SU-DHL-6 (cell line): ENCODE data around the gene SPRY2.

Experiments used
- H2AFZ ChIP-seq: fragments of 200-600 bp; sonication (generic); 2 replicates; pipeline ENCODE4 v1.6.1; 2014; ENCODE audit warnings: low read depth, mild to moderate bottlenecking, moderate library complexity, mixed read lengths, antibody characterized with exemption, low read length; ENCODE audit not compliant: severe bottlenecking
- H3F3A ChIP-seq: fragments of 200-600 bp; shearing (Covaris generic); 2 replicates; pipeline ENCODE4 v1.6.0; 2016; ENCODE audit warnings: antibody characterized with exemption, mild to moderate bottlenecking; ENCODE audit not compliant: insufficient read depth
- H3K27ac ChIP-seq: fragments of 200-600 bp; sonication (generic); 2 replicates; pipeline ENCODE4 v1.5.1; 2016; ENCODE audit warnings: low read depth, mild to moderate bottlenecking, low read length, moderate library complexity, mixed read lengths
- H3K27me3 ChIP-seq: fragments of 200-600 bp; sonication (generic), shearing (Covaris generic); 2 replicates; pipeline ENCODE4 v1.6.0; 2014; ENCODE audit warnings: mild to moderate bottlenecking, low read length
- H3K36me3 ChIP-seq: fragments of 200-600 bp; sonication (generic); 2 replicates; pipeline ENCODE4 v1.6.1; 2014; ENCODE audit warnings: mild to moderate bottlenecking, low read length, mixed read lengths
- H3K4me2 ChIP-seq: fragments of 300-600, 200-600 bp; shearing (Covaris generic), sonication (generic); 2 replicates; pipeline ENCODE4 v1.6.0; 2014; ENCODE audit warnings: low read length, low read depth, mild to moderate bottlenecking; ENCODE audit not compliant: poor library complexity, severe bottlenecking
- H3K4me3 ChIP-seq: fragments of 200-600 bp; sonication (generic); 2 replicates; pipeline ENCODE4 v1.5.1; 2014; ENCODE audit warnings: antibody characterized with exemption, low read length, mild to moderate bottlenecking, mixed read lengths; ENCODE audit not compliant: insufficient read depth, poor library complexity, severe bottlenecking
- H3K79me2 ChIP-seq: fragments of 200-600 bp; sonication (generic); 2 replicates; pipeline ENCODE4 v1.6.1; 2014; ENCODE audit warnings: mild to moderate bottlenecking, low read length, moderate library complexity; ENCODE audit not compliant: insufficient read depth
- H3K9ac ChIP-seq: fragments of 200-600 bp; sonication (generic); 2 replicates; pipeline ENCODE4 v1.7.0; 2014; ENCODE audit warnings: mild to moderate bottlenecking, low read length
- H3K9me2 ChIP-seq: fragments of 200-600 bp; sonication (generic); replicated peaks from 2 replicates; pipeline ENCODE4 v1.6.1; 2014; ENCODE audit warnings: low read length; ENCODE audit not compliant: insufficient read depth
- H3K9me3 ChIP-seq: fragments of 200-600 bp; sonication (generic); 2 replicates; pipeline ENCODE4 v1.6.1; 2014; ENCODE audit warnings: low read length, mixed read lengths; ENCODE audit not compliant: insufficient read depth
- H4K20me1 ChIP-seq: fragments of 200-600 bp; sonication (generic); 2 replicates; pipeline ENCODE4 v1.6.1; 2014; ENCODE audit warnings: low read depth, mild to moderate bottlenecking, antibody characterized with exemption, low read length, moderate library complexity, mixed read lengths
- CTCF ChIP-seq: fragments of 200-600 bp; sonication (generic); IDR thresholded peaks from one replicate; pipeline ENCODE4 v1.5.1; 2017; ENCODE audit warnings: antibody characterized with exemption, mild to moderate bottlenecking, low read length, moderate library complexity; ENCODE audit not compliant: insufficient read depth, poor library complexity, severe bottlenecking
- EZH2phosphoT487 ChIP-seq: fragments of 200-600 bp; sonication (generic), shearing (Covaris generic); conservative IDR thresholded peaks from 2 replicates; pipeline ENCODE4 v1.6.1; 2018; ENCODE audit warnings: mild to moderate bottlenecking, antibody characterized with exemption, low read length, moderate library complexity, mixed read lengths

SPRY2 gene

GRCh38 chr13:80388506-80388905, 47.6 kb upstream of the SPRY2 start:
- no peak overlapping the region for H3K4me2 ChIP-seq
- no peak overlapping the region for H3K9ac ChIP-seq
- no peaks in the 10 kb centered on the region for H4K20me1 ChIP-seq
- H3K4me3 ChIP-seq: no peak overlapping the region
- H3K27me3 ChIP-seq: no peaks in the 10 kb centered on the region
- H3K9me2 ChIP-seq: no peaks in the 10 kb centered on the region
- H2AFZ ChIP-seq: no peak overlapping the region
- H3F3A ChIP-seq: no peaks in the 10 kb centered on the region
- H3K9me3 ChIP-seq: no peaks in the 10 kb centered on the region
- no peaks in the 10 kb centered on the region for H3K36me3 ChIP-seq
- TF ChIP-seq EZH2phosphoT487: no peak
- no peak for TF ChIP-seq CTCF
- no peak overlapping the region for H3K27ac ChIP-seq
- H3K79me2 ChIP-seq: no peaks in the 10 kb centered on the region

GRCh38 chr13:80386592-80386991, 45.7 kb upstream of the SPRY2 start:
- no peaks in the 10 kb centered on the region for H3F3A ChIP-seq
- no peaks in the 10 kb centered on the region for H3K9me3 ChIP-seq
- H3K36me3 ChIP-seq: no peaks in the 10 kb centered on the region
- no peak overlapping the region for H3K4me3 ChIP-seq
- no peaks in the 10 kb centered on the region for H4K20me1 ChIP-seq
- no peak overlapping the region for H3K27ac ChIP-seq
- H3K9ac ChIP-seq: no peak overlapping the region
- H3K27me3 ChIP-seq: no peaks in the 10 kb centered on the region
- no peaks in the 10 kb centered on the region for H3K9me2 ChIP-seq
- H3K4me2 ChIP-seq: no peak overlapping the region
- no peaks in the 10 kb centered on the region for H3K79me2 ChIP-seq
- no peak overlapping the region for H2AFZ ChIP-seq
- TF ChIP-seq EZH2phosphoT487 (no peak), CTCF (no peak)

GRCh38 chr13:80386002-80386401, 45.1 kb upstream of the SPRY2 start:
- Histone ChIP-seq H4K20me1 (no peaks in the 10 kb centered on the region), H2AFZ (no peak overlapping the region), H3K36me3 (no peaks in the 10 kb centered on the region), H3K9me3 (no peaks in the 10 kb centered on the region), H3K79me2 (no peaks in the 10 kb centered on the region), H3K4me2 (no peak overlapping the region), H3K27me3 (no peaks in the 10 kb centered on the region), H3K9me2 (no peaks in the 10 kb centered on the region), H3K4me3 (no peak overlapping the region), H3K27ac (no peak overlapping the region), H3K9ac (no peak overlapping the region), H3F3A (no peaks in the 10 kb centered on the region)
- TF ChIP-seq CTCF (no peak), EZH2phosphoT487 (no peak)

DNA sequence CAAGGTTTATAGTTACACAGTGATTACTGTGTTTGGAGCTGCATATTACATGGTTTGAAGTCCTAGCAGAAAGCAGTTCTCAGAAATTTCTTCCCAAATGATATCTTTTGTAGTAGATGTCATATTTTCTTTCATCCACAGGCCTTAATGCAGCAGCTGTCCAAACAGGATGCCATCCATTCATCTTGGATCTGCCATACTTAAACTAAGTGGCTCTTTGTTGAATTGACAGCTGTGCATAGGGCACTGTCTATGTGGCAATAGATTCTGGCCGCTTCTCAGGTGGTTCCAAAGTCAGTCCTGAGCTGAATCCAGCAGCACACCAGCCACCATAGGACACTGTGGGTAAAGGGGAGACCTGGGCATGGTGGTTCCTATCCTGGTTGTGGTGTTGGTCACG, 41.6 kb upstream of the SPRY2 start:
- H4K20me1 ChIP-seq: no peaks in the 10 kb centered on the region
- no peak overlapping the region for H3K27ac ChIP-seq
- no peak overlapping the region for H3K4me2 ChIP-seq
- H3K27me3 ChIP-seq: no peaks in the 10 kb centered on the region
- H3K4me3 ChIP-seq: no peak overlapping the region
- no peaks in the 10 kb centered on the region for H3K79me2 ChIP-seq
- H3F3A ChIP-seq: no peaks in the 10 kb centered on the region
- H3K9me3 ChIP-seq: no peaks in the 10 kb centered on the region
- H2AFZ ChIP-seq: no peak overlapping the region
- no peaks in the 10 kb centered on the region for H3K9me2 ChIP-seq
- H3K9ac ChIP-seq: no peak overlapping the region
- TF ChIP-seq CTCF (no peak), EZH2phosphoT487 (no peak)
- no peaks in the 10 kb centered on the region for H3K36me3 ChIP-seq
